Astrocyte (in vitro differentiated cells and primary cell): ENCODE measurements around the gene FILIP1L.

Experiments used
- EZH2 ChIP-seq: IDR thresholded peaks from 2 replicates; pipeline ENCODE4 v1.6.1; 2012; ENCODE audit warnings: mild to moderate bottlenecking, low read length, inconsistent platforms; ENCODE audit not compliant: insufficient read depth
- TF ChIP-seq, protein P1 (sequence below): IDR thresholded peaks from 2 replicates; pipeline ENCODE4 v1.5.1; 2011; ENCODE audit warnings: low read depth, mild to moderate bottlenecking, inconsistent platforms, low read length, moderate library complexity; ENCODE audit not compliant: insufficient read depth

- TF ChIP-seq, protein P1, sequence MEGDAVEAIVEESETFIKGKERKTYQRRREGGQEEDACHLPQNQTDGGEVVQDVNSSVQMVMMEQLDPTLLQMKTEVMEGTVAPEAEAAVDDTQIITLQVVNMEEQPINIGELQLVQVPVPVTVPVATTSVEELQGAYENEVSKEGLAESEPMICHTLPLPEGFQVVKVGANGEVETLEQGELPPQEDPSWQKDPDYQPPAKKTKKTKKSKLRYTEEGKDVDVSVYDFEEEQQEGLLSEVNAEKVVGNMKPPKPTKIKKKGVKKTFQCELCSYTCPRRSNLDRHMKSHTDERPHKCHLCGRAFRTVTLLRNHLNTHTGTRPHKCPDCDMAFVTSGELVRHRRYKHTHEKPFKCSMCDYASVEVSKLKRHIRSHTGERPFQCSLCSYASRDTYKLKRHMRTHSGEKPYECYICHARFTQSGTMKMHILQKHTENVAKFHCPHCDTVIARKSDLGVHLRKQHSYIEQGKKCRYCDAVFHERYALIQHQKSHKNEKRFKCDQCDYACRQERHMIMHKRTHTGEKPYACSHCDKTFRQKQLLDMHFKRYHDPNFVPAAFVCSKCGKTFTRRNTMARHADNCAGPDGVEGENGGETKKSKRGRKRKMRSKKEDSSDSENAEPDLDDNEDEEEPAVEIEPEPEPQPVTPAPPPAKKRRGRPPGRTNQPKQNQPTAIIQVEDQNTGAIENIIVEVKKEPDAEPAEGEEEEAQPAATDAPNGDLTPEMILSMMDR, result no peak
- no peak for TF ChIP-seq EZH2
These were observed 275.5 kb downstream of the FILIP1L start for GRCh38 chr3:99838755-99839154.
